GM10266 (cell line): ENCODE data around the gene LCN6.

Experiments
- DNase-seq: peaks from one replicate; pipeline ENCODE4 v3.0.0; 2012; ENCODE audit errors: extremely low spot score
- TF ChIP-seq, protein P1 (sequence below): IDR thresholded peaks from 2 replicates; pipeline ENCODE4 v1.5.1; 2012; ENCODE audit warnings: mild to moderate bottlenecking, low read depth; ENCODE audit not compliant: control insufficient read depth, insufficient read depth; ENCODE audit errors: missing control alignments

Gene LCN6

DNA sequence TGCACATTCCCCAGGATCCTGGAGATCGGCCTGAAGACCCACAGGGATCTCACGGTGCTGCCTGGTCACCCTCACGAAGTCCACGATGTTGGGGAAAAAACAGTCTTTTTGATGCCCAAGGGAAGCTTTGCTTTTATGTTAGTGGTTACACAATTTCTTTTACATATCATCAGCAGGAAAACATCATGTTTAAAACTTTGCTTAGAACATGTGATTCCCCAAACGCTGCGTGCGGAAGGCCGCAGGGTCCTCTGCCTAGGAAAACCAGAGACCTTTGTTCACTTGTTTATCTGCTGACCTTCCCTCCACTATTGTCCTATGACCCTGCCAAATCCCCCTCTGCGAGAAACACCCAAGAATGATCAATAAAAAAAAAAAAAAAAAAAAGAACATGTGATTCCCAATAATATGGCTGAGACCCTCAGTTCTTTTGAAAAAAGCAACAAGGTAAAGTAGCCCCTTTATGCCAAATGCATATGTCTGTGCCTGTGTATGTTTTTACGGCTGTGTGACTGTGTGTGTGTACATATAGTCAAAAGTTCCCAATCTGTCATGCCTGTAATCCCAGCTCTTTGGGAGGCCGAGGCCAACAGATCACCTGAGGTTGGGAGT is 49.6 kb downstream of the LCN6 start:
- TF ChIP-seq, protein P1, sequence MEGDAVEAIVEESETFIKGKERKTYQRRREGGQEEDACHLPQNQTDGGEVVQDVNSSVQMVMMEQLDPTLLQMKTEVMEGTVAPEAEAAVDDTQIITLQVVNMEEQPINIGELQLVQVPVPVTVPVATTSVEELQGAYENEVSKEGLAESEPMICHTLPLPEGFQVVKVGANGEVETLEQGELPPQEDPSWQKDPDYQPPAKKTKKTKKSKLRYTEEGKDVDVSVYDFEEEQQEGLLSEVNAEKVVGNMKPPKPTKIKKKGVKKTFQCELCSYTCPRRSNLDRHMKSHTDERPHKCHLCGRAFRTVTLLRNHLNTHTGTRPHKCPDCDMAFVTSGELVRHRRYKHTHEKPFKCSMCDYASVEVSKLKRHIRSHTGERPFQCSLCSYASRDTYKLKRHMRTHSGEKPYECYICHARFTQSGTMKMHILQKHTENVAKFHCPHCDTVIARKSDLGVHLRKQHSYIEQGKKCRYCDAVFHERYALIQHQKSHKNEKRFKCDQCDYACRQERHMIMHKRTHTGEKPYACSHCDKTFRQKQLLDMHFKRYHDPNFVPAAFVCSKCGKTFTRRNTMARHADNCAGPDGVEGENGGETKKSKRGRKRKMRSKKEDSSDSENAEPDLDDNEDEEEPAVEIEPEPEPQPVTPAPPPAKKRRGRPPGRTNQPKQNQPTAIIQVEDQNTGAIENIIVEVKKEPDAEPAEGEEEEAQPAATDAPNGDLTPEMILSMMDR, result no peak
- DNase-seq, result no peak

DNA sequence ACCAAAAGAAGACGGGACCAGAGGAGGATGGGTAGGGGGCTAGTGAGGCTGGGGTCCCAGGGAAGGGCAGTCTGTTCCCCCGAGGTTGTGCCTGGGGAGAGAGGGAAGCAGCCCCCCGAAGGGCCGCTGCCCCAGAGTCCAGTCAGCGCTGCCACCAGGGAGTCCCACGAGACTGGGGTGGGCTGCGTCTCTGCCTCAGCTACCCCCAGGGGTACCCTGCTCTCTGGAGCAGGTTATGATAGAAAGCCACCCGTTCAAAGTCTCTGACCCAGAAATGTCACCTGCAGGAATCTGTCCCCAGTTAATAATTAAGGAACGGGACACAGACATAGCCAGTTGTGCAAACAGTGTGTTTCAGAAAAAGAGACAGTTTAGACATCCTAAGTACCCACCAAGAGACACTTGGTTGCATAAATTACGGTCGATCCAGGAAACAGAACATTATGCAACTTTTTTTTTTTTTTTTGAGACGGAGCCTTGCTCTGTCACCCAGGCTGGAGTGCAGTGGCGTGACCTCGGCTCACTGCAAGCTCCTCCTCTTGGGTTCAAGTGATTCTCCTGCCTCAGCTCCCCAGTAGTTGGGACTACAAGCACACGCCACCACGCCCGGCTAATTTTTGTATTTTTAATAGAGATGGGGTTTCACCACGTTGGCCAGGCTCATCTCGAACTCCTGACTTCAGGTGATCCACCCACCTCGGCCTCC is 50.4 kb downstream of the LCN6 start:
- TF ChIP-seq, protein P1, result no peak
- DNase-seq, result no peak

- TF ChIP-seq, protein P1, result no peak
- DNase-seq, result no peak
These were observed 51.0 kb downstream of the LCN6 start for GRCh38 chr9:136697146-136697820.

DNA sequence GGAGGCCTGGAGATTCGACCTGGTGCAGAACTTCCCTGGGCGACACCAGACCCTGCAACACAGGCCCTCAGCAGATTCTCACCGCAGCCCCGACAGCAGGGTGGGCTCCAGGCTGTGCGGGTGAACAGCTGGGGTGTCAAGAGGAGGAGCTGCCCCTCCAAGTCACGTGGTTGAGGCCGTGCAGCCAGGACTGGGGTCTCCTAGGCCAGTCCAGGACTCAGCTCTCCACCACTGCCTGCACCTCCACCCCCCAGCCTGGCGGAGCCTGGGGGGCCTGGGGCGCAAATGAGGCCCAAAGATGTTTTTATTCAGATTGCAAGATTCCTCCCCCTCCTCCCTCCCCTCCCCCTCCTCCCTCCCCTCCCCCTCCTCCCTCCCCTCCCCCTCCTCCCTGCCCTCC is 51.8 kb downstream of the LCN6 start:
- DNase-seq, result no peak
- TF ChIP-seq, protein P1, result no peak

- DNase-seq, result no peak
- TF ChIP-seq, protein P1, result no peak
These were observed 52.4 kb downstream of the LCN6 start for GRCh38 chr9:136695955-136696354.

- DNase-seq, result no peak
These were observed 52.9 kb downstream of the LCN6 start for GRCh38 chr9:136695435-136695895.

More at GRCh38 chr9:136695435-136695895, 52.9 kb downstream of the LCN6 start:
- TF ChIP-seq, protein P1, result no peak
